NCI-H774 (cell line): Measurements from ENCODE around the gene PDPN.
"Not testable (repeated sequence)": the region's sequence is repeated elsewhere in the genome, so short reads cannot be mapped to it uniquely, and the experiment has no call there.

ENCODE experiments used
- DNase-seq: peaks from one replicate; lab custom pipeline; 2025; lab: John Stamatoyannopoulos, UW

The PDPN gene, protein sequence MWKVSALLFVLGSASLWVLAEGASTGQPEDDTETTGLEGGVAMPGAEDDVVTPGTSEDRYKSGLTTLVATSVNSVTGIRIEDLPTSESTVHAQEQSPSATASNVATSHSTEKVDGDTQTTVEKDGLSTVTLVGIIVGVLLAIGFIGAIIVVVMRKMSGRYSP

DNA sequence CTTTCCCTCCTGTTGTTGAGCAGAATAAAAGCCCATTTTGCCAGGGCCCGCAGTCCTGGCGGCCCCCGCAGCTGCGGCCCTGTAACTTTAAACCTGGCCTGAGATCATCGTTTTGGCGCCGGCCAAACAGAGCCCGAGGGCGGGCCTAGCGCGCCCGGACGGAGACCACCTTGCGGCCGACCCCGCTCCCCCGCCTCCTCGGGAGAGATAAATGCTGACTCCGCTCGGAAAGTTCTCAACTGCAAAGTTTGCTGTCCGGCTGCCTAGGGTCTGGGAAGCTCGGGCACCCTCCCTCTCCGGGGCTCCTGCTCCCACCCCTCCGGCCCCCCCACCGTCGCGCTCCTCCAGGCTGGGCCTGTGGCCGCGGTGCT lies at the start of gene PDPN:
Gene PDPN, plus strand, starts transcription at position 238 of the 371 bp plus-strand sequence. CDS start 202 bp downstream, outside the sequence.
- no peak for DNase-seq

DNA sequence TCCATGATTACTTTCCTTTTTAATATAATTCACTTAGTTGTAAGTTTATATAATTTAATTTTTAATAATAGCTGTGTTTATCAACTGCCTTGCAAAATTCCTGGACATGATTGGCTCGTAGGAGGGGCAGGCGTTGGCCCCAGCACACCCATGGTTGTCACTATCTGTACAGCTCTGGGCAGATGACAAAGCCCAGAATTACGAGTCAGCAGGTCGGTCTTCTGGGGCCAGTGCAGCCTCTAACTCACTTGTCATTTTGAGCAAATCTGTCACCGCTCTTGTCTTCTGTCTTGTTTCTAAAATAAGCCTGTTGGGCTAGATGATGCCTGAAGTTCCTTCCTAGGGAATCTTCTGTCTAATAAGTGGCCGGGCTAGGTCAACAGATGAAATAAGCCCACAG lies 48.4 kb upstream of the PDPN start:
- DNase-seq = no peak

DNA sequence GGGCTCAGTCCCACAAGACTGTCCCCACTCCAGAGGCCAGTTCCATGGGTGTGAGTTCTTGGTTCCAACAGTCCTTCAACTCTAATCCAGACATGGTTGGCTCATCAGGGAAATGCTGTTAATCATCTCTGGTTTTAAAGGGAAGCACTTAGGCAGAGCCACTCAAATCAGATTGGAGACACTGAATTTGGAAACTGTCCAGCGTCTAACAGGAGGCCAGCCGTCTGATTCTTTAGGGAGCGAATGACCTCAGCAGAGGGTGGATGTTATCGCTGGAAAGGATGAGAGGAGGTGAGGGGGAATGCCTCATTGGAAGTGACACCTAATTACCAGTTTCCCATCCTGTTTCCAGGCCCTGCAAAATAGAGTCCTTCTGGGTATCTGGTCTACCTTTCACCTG lies 47.1 kb upstream of the PDPN start:
- DNase-seq = no peak

DNA sequence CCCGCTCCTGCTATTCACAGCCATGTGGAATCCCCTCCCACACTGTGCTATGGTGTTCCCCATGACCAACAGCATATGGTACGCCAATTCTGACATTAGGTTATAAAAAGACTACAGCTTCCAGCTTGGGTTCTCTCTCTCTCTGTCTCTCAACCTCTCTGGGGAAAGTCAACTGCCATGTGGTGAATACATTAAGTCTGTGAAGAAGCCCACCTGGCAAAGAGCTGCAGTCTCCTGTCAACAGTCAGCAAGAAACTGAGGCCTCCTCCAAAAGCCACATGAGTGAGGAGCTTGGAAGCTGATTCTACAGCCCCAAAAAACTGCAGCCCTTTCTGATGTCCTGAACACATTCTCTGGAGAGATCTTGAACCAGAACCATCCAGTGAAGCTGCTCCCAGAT lies 44.8 kb upstream of the PDPN start:
- DNase-seq = no peak

DNA sequence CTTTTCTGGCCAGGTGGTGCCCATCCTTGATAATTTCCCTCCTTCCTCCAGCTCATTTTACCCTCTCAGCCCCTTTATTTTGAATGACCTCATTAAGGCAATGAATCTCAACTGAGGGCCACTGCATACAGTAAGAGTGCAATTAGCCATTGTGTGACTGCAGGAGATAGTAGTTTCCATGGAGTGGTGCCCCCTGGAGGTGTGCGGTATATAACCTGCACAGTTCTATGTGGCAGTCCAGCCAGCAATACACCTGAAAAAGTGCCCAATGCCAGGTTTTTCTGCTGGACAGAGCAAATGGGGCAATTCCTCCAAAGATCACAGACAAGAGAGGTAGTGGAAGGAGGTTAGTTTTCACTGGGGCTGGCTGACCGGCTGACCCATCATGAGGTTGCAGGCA lies 43.9 kb upstream of the PDPN start:
- DNase-seq = no peak

DNA sequence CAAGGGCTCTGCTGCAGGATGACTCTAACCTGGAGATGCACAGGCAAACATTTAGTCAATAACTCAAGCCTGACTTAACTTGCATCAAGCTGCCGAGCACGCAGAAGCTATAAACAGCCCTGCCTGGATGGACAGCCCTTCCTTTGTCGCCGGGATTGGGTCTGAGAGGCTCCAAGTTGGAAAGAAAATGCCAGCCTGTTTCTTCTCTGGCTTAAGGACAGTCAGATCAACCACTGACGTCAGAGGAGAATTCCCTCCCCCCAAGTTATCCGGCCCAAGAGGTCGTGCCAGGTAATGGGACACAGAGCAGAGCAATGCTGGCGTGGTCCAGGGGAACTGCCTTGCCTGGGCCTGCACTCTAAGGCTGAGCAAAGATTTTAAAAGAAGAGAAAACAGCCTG lies 42.8 kb upstream of the PDPN start:
- no peak for DNase-seq

DNA sequence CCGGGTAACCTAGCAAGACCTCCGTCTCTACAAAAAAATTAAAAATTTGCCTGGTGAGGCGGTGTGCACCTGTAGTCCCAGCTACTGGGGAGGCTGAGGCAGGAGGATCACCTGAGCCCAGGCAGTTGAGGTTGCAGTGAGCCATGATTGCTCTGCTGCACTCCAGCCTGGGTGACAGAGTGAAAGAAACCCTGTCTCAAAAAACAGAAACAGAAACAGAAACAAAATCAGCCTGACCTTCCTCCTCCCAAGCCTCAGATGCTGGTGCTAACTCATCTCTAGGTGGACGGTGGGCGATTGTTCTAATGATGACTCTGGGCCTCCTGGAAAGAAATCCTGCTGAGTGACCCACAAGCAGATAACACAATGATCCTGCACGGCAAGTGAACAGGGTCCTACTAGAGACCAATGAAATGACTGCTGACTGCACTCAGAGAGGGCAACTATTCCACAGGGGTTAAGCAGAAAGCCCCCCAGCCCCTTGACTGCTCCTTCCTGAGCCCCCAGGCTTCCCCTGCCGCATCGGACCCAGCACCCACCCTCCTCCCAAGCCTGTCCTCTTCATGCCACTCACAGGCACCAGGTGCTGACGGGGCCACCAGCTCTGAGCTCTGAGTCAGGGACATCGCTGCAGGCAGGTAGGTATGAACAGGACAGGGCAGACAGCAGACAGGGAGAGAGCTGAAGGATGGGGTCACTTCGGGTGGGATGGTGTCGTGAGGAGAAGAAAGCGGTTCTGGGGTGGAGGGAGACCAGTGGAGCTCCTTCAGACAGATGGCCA lies 42.0 kb upstream of the PDPN start:
- DNase-seq = no peak

DNA sequence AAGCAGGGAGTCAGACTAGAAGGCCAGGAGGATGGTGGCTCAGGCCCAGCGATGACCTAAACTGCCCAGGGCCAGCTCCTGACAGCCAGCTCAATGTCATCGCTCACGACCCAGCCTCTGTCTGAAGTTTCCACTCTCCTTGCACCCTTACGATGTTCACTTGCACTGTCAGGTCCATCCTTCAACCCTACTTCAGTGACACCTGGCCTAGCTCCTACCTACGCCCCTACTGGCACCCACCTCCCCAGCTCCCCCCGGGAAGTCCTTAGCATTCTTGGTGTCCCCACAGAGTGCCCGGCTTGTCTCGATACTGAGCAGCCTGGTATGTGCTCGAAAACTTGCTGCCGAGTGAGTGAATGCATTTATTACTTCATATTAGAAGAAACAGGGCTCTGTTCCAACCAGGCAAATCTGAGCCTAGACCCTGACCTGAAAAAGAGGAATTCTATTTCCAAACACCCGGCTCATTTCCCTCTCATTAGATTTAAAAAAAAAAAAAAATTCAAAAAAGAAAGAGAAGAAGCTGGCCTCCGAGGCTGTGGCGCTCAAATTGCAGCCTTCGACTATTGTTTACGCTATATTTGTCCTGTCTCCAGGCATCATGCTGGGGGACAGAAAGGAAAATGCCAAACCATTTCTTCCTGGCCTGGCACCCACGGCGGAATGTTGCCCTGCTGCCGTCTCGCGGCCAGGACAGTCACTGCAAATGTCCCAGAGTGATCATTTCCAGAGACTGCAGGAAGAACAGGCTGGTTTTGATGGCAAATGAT lies 40.0 kb upstream of the PDPN start:
- no peak for DNase-seq

DNA sequence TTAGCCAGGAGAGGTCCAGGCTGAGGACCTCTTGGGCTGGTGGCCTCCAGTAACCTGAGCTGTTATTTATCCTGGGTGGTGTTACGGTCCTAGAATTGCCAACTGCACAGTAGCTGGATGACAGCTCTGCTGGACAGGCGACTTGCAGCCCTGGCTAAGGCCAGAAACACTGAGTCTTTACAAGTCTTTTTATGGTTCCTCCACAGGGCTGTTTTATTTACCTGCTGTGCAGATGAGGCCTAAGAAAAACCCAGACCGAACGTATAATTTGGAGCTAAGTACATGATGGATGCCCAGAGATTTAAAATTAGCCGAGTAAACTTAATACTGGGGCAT lies 39.4 kb upstream of the PDPN start:
- DNase-seq = no peak

DNA sequence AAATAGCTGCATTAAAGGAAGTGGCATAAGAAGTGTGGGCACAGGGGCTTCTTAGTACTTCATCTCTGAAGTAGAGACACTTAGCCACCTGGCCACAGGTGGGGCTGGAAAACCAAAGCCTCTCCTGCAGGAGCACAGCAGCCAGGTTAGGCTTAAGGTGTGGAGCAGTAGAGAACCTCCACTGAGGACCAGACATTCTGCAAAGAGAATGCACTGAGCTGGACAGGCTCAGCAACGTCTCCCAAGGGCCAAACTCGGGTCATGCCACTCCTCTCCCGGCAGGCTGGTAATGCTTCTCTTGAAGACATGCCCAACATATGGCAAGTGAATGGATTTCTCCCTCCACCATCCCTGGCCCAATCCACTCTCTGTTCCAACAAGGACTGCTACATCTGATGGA lies 36.8 kb upstream of the PDPN start:
- no peak for DNase-seq

DNA sequence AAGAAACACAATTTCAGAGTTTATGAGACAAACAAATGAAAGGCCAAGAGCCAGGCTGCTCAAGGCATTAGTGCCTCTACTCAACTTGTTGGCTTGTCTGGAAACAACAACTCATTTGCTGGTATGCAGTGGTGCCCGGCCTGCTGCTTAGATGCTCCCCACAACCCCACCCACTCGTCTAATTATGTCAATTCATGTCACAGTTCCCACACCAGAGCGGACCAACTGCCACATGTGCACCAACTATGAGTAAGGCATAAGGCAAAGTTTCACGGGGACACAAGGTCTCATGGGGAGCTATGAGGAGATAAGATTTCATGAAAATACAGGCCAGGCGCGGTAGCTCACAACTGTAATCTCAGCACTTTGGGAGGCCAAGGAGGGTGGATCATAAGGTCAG lies 35.4 kb upstream of the PDPN start:
- DNase-seq = no peak

DNA sequence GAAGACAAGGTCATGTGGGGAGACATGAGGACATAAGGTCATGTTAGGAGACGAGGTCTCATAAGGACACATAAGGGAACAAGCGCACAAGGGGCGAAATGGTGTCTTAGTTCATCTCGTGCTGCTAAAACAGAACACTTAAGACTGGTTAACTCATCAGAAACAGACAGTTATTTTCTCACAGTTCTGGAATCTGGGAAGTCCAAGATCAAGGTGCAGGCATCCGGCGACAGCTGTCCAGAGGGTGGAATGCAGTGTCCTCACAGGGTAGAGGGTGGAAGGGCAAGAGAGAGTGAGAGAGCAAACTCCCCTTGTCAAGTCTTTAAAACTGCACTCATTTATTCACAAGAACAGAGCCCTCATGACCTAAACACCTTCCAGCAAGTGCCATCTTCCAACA lies 34.6 kb upstream of the PDPN start:
- DNase-seq = no peak

DNA sequence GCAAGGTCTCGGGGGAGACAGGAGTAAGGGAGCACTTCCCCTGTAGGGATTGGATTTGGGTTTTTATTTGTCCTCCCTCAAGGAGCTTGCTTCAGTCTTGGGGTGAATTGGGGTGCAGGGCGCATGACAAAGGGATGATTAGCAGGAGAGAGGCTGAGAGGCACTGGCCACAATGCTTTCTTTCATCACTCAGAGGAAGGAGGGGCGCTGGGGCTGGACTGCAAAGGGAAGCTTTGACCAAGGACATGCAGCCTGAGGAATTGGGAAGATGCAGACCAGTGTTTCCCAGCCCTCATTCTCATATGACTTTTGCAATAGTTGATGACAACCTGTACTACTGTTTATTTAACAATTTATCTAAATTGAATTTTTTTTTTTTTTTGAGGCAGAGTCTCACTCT lies 34.1 kb upstream of the PDPN start:
- DNase-seq = no peak

DNA sequence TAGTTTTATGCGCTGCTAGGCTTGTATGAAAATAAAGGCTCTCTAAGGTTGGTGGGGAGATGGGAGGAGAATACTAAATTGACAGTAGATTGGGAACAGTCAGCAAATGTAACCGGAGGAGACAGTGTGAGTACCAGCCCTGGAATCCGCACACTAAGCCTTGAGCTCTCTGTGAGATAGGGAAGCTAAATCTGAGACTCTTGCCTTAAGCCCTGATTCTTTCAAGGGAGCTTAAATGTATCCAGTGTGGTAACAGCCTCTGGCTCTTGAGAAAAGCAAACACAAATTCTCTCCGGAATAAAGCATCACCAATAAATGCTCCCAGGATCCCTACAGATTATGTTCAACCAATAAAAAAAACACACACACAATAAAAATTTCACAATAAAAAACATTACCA lies 33.0 kb upstream of the PDPN start:
- no peak for DNase-seq

DNA sequence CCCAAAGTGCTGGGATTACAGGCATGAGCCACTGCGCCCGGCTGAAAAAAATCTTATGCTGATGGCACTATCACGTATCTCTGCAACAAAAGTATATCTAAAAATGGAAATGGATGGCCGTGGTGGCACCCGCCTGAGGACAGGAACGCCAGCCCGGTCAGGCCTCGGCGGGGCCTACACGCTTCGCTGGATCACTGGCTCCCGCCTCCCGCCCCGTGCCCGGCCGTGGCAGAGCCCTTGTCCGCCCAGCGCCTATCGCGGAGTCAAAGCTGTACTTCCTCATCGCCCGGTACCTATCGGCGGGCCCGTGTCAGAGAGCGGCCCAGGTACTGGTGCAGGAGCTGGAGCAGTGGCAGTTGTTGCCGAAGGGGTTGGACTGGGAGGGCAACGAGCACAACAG lies 28.8 kb upstream of the PDPN start:
- no peak for DNase-seq

DNA sequence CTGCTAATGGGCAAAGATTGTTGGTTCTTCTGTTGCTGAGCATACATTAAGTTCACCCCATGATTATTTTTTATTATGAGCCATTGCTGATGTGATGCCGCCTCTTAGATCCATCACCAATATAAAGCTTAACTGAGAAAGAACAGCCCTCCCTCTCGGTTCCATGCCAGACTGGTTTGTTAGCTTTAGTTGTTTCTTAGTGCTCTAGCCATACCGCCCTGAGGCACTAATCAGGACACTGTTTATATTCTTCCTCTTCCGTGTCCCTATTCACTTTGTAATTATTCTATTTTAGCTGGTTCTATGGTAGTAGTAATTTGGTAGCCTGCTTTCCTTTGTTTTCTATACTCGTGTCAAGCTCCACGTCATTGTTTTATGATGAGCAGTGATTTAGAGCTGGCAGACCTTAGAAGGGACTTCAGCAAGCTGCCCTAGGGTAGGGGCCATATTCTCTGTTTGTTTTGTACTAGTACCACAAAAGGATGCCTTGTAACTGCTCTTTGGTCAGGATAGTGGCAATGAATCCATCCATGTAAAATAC lies 27.3 kb upstream of the PDPN start:
- DNase-seq = no peak

DNA sequence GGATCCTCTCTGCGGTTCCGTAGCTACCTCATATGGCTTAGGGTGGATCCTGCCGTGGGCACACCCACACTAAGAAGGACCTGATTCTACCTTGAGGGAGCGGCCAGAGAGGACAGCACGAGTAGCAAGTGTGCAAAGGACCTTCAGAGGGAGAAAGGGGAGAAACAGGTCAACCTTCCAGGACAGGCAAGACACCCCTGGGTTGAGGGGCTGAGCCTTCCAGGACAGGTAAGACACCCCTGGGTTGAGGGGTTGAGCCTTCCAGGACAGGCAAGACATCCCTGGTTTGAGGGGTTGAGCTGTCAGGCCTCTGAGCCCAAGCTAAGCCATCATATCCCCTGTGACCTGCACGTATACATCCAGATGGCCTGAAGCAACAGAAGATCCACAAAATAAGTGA lies 23.1 kb upstream of the PDPN start:
- no peak for DNase-seq

DNA sequence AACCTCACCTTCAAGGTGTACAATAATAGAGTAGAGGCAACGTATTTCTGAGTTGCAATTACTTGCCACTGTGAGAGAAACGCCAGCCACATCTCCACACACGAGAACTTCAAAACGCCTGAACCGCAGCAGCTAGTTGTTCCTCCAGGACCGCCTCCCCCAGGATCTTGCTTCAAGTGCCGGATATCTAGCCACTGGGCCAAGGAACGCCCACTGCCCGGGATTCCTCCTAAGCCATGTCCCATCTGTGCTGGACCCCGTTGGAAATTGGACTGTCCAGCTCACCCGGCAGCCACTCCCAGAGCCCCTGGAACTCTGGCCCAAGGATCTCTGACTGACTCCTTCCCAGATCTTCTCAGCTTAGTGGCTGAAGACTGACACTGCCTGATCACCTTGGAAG lies 20.7 kb upstream of the PDPN start:
- not testable (repeated sequence) for DNase-seq

DNA sequence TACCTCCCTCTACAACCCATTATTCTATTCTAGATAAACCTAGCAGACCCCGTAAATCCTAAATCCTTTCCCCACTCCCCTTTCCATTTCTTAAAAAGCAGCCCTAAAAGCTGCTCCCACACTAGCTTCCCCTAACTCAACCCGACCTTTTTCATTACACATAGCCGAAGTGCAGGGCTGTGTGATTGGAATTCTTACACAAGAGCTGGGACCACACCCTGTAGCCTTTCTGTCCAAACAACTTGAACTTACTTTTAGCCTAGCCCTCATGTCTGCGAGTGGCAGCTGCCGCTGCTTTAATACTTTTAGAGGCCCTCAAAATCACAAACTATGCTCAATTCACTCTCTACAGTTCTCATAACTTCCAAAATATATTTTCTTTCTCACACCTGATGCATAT lies 19.6 kb upstream of the PDPN start:
- no peak for DNase-seq

DNA sequence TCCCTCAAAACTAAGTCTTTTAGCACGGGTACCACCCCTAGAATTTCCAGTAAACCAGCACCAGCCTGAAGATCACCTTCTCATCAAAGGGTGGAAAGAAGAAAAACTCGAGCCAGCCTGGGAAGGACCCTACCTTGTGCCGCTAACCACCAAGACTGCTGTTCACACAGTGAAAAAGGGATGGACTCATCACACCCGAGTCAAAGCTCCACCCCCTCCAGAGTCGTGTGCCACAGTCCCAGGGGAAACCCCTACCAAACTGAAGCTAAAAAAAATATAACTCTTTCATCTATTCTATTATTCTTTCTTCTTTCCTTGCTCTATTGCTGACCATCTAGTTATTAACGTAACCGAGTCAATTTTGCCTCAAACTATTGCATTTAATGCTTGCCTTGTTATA lies 13.2 kb upstream of the PDPN start:
- not testable (repeated sequence) for DNase-seq

DNA sequence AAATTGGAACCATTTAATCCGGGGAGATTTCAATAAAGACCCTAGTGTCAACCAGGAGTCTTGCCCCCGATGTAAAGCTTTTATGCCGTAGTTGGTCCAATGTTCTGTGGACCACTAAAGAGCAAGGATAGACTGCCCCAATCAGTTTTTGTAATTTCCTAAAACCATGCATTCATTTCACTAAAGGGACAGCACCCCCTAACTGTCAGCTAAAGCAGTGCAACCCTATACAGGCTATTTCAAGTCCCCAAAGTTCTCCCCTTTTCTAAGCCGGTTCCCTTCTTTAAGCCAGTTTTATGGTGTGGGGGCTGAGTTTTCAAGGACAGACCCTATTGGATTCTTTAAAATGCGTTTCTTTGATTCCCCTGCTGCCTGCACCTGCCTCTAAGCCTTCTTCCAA lies 12.7 kb upstream of the PDPN start:
- no peak for DNase-seq

DNA sequence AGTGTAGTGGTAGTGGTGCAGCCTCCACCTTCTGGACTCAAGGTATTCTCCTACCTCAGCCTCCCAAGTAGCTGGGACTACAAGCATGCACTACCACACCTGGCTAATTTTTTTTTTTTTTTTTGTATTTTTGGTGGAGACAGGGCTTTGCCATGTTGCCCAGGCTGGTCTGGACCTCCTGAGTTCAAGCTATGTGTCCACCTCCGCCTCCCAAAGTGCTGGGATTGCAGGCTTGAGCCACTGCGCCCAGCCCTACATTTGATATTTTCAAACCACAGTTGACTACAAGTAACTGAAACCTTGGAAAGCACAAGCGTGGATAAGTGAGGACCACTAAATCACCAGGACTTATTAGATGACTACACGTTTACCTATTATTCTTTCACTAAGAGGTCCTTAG lies 10.0 kb upstream of the PDPN start:
- DNase-seq = no peak

DNA sequence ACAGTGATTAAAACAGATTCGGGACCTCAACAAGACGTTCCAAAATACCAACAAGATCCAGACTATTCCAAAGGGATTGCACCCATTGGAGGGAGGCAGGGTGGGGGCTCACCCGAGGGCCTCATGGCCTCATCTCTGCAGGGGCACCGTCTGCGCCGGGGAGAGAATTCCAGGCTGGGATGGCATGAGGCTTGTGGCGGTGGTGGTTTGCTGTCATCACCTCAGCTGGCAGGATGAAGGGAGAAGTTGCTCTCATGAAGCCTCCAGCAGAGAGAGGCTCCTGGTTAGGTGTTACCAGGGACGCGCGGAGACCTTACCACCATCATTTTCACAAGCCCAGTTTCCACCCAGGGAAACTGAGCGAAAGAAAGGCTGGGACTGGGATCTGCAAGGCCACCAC lies 6.7 kb upstream of the PDPN start:
- no peak for DNase-seq
